Endothelial cell (in vitro differentiated cells): ENCODE measurements around the gene SEPTIN12. TPM values are rescaled to one million over a fixed set of nuclear protein-coding genes. Genes with fewer than 3 reads are reported as not detected.

Experiments used
- DNase-seq: peaks from one replicate; pipeline ENCODE4 v3.0.0; 2021; ENCODE audit warnings: low spot score
- H3K27ac Mint-ChIP-seq: one replicate; pipeline ENCODE4 v1.8.0; 2021; ENCODE audit warnings: mixed read lengths, inconsistent platforms; ENCODE audit not compliant: unreplicated experiment
- H3K27me3 Mint-ChIP-seq: one replicate; pipeline ENCODE4 v1.8.0; 2021; ENCODE audit warnings: mild to moderate bottlenecking, moderate library complexity, mixed read lengths, inconsistent platforms; ENCODE audit not compliant: unreplicated experiment
- H3K36me3 Mint-ChIP-seq: one replicate; pipeline ENCODE4 v1.8.0; 2021; ENCODE audit warnings: mild to moderate bottlenecking, low read depth, mixed read lengths, inconsistent platforms; ENCODE audit not compliant: unreplicated experiment
- H3K4me1 Mint-ChIP-seq: one replicate; pipeline ENCODE4 v1.8.0; 2021; ENCODE audit warnings: mild to moderate bottlenecking, mixed read lengths, inconsistent platforms; ENCODE audit not compliant: unreplicated experiment
- H3K4me3 Mint-ChIP-seq: one replicate; pipeline ENCODE4 v1.8.0; 2021; ENCODE audit warnings: mild to moderate bottlenecking, mixed read lengths, inconsistent platforms; ENCODE audit not compliant: unreplicated experiment
- H3K9me3 Mint-ChIP-seq: one replicate; pipeline ENCODE4 v1.8.0; 2021; ENCODE audit warnings: mixed read lengths, inconsistent platforms; ENCODE audit not compliant: unreplicated experiment
- total RNA-seq: library from RNA; stranded (reverse); fragmentation: NEBNext Ultra II Directional; extraction: Animal tissue kit (Norgen Biotek cat#: 25700); gene quantifications from one replicate; pipeline ENCODE4 v1.2.1, GENCODE V29; 2021; ENCODE audit not compliant: unreplicated experiment
- TF ChIP-seq, protein P1 (sequence below): fragments of 200-600 bp; sonication (generic); IDR thresholded peaks from one replicate; pipeline ENCODE4 v1.5.0; 2021; ENCODE audit warnings: antibody characterized with exemption; ENCODE audit not compliant: unreplicated experiment

The SEPTIN12 gene
- total RNA-seq, 1 donor from 2014 or later = 11.5 TPM

DNA sequence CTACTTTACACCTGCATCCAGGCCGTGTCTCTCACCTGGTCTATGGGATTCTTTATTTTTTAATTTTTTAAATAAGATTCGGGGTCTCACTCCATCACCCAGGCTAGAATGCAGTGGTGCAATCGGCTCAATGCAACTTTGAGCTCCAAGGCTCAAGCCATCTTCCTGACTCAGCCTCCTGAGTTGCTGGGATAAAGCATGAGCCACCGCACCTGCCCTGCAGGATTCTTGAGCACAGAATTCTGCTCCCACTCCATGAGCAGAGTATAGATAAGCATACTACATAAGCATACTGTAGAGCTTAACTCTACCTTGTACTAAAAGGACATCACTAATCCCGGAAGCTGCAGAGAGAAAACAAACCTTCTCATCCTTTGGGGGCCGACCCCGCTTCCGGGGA lies 43.5 kb upstream of the SEPTIN12 start:
- Mint-ChIP-seq H3K27me3 (peaks cover 4% of the 10 kb centered on the region), H3K36me3 (peaks cover 35% of the 10 kb centered on the region), H3K4me3 (no peak overlapping the region), H3K4me1 (no peaks in the 10 kb centered on the region), H3K9me3 (no peaks in the 10 kb centered on the region), H3K27ac (no peak overlapping the region)
- TF ChIP-seq, protein P1, sequence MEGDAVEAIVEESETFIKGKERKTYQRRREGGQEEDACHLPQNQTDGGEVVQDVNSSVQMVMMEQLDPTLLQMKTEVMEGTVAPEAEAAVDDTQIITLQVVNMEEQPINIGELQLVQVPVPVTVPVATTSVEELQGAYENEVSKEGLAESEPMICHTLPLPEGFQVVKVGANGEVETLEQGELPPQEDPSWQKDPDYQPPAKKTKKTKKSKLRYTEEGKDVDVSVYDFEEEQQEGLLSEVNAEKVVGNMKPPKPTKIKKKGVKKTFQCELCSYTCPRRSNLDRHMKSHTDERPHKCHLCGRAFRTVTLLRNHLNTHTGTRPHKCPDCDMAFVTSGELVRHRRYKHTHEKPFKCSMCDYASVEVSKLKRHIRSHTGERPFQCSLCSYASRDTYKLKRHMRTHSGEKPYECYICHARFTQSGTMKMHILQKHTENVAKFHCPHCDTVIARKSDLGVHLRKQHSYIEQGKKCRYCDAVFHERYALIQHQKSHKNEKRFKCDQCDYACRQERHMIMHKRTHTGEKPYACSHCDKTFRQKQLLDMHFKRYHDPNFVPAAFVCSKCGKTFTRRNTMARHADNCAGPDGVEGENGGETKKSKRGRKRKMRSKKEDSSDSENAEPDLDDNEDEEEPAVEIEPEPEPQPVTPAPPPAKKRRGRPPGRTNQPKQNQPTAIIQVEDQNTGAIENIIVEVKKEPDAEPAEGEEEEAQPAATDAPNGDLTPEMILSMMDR = no peak
- no peak for DNase-seq

GRCh38 chr16:4830408-4830807 lies 42.3 kb upstream of the SEPTIN12 start:
- H3K9me3 Mint-ChIP-seq = no peaks in the 10 kb centered on the region
- TF ChIP-seq, protein P1 = no peak
- H3K4me1 Mint-ChIP-seq = no peaks in the 10 kb centered on the region
- H3K4me3 Mint-ChIP-seq = peak overlapping the region; percentile 38
- peaks cover 4% of the 10 kb centered on the region for H3K27me3 Mint-ChIP-seq
- DNase-seq = no peak
- no peak overlapping the region for H3K27ac Mint-ChIP-seq
- peaks cover 35% of the 10 kb centered on the region for H3K36me3 Mint-ChIP-seq

DNA sequence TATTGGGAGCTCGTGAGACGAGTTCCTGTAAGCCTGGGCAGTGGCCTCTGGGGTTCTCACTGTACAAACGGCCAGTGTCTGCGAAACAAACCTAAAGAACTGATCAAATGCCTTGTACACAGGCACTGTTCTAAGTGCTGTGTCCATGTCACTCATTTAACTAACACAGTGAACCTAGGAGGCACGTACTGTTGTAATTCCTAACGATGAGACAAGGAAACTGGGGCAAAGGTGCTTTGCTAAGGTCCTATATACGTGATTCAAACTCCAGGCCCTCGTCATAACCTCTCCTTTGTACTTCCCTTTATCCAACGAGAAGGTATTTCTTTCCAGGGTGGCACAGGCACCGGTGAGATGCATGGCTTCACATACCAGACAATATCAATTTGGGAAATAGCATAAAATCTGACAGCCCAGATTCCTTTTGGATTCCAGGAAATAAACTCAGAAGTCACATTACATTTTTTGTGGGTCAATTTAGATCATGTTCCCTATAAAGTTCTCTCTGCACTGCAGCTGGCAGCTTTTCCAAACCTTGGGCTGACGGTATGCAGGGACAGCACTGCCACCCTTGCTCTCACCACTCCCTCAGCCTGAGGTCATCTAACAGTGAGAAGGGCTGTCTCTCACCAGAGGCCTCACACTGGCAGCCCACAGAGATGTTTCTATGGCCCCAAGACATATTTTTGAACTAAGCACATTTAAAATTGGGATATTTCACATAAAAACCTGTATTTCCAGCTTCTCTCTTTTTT lies 40.6 kb upstream of the SEPTIN12 start:
- TF ChIP-seq, protein P1 = no peak
- Mint-ChIP-seq H3K4me3 (no peak overlapping the region), H3K9me3 (no peaks in the 10 kb centered on the region), H3K36me3 (peaks cover 44% of the 10 kb centered on the region), H3K27me3 (peaks cover 4% of the 10 kb centered on the region), H3K27ac (no peak overlapping the region), H3K4me1 (no peaks in the 10 kb centered on the region)
- no peak for DNase-seq

GRCh38 chr16:4826980-4827379 lies 38.8 kb upstream of the SEPTIN12 start:
- DNase-seq = no peak
- Mint-ChIP-seq H3K4me1 (no peaks in the 10 kb centered on the region), H3K36me3 (peaks cover 41% of the 10 kb centered on the region), H3K27me3 (peaks cover 4% of the 10 kb centered on the region), H3K27ac (no peak overlapping the region), H3K9me3 (no peaks in the 10 kb centered on the region), H3K4me3 (no peak overlapping the region)
- TF ChIP-seq, protein P1 = no peak

DNA sequence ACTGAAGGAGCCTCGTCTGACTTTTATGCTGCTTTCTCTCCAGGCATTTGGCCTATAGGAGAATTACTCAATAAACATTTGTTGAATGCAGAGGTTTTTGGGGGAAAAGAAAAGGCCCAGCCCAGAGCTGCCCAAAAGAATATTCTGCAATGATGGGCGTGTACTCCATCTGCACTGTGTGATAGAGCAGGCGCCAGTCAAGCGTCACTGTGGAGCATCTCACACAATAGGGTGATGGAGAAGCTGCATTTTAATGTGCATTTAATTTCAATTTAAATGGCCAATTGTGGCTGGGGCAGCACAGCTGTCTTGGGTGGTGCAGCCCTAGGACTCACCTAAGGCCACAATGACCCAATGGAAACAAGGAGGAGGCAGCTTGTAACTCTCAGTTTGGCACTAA lies 38.4 kb upstream of the SEPTIN12 start:
- H3K27ac Mint-ChIP-seq = no peak overlapping the region
- H3K4me3 Mint-ChIP-seq = no peak overlapping the region
- no peaks in the 10 kb centered on the region for H3K9me3 Mint-ChIP-seq
- H3K4me1 Mint-ChIP-seq = no peaks in the 10 kb centered on the region
- H3K27me3 Mint-ChIP-seq = peaks cover 4% of the 10 kb centered on the region
- TF ChIP-seq, protein P1 = no peak
- DNase-seq = no peak
- H3K36me3 Mint-ChIP-seq = peaks cover 42% of the 10 kb centered on the region
